Transverse colon (tissue), 4 donors: ENCODE data around the gene EPS8. TPM values are rescaled to one million over a fixed set of nuclear protein-coding genes. Genes with fewer than 3 reads are reported as not detected.
A peak's percentile ranks its signal among the peaks of the same experiment; 100 is the strongest.
"Not testable (repeated sequence)": the region's sequence is repeated elsewhere in the genome, so short reads cannot be mapped to it uniquely, and the experiment has no call there.

Experiments
- DNase-seq: peaks from one replicate; pipeline ENCODE4 v3.0.0-alpha.2; 2019
- H3K27ac ChIP-seq, 4 donors: fragments of 200-600 bp; sonication (generic); 2 replicates each; pipeline ENCODE4 v1.5.1; 2016 to 2018; ENCODE audit warnings: inconsistent platforms in 4 of 4
- H3K27me3 ChIP-seq: fragments of 200-600 bp; sonication (generic); 2 replicates; pipeline ENCODE4 v1.5.1; 2017; ENCODE audit warnings: inconsistent platforms
- H3K36me3 ChIP-seq, 4 donors: fragments of 200-600 bp; sonication (generic); 2 replicates each; pipeline ENCODE4 v1.5.1; 2017 to 2019; ENCODE audit warnings: inconsistent platforms in 4 of 4
- H3K4me1 ChIP-seq, 4 donors: fragments of 200-600 bp; sonication (generic); 2 replicates each; pipeline ENCODE4 v1.5.1; 2017 to 2020; ENCODE audit warnings: inconsistent platforms in 4 of 4
- H3K4me3 ChIP-seq, 4 donors: fragments of 200-600 bp; sonication (generic); 1 replicate in 1 of 4; 2 replicates in 3 of 4; pipeline versions ENCODE4 v1.5.1 to v1.6.1; 2017 to 2019; ENCODE audit warnings: inconsistent platforms in 4 of 4
- H3K9me3 ChIP-seq, 2 donors: fragments of 200-600 bp; sonication (generic); 2 replicates each; pipeline ENCODE4 v1.5.1; 2017 to 2019; ENCODE audit warnings: inconsistent platforms in 2 of 2
- EP300 ChIP-seq: sonication (generic); formaldehyde crosslinking; IDR thresholded peaks from one replicate; pipeline ENCODE4 v1.6.1; 2017; ENCODE audit warnings: antibody characterized with exemption, low read depth
- POLR2A ChIP-seq: fragments of 450-650 bp; IDR thresholded peaks from one replicate; pipeline ENCODE4 v1.6.1; 2016; ENCODE audit warnings: antibody characterized with exemption, mild to moderate bottlenecking, moderate library complexity
- POLR2AphosphoS5 ChIP-seq, 3 donors: sonication (generic); formaldehyde crosslinking; IDR thresholded peaks; one replicate each; pipeline ENCODE4 v1.6.1; 2016; ENCODE audit warnings: antibody characterized with exemption in 3 of 3
- WGBS, 2 donors: methylation state at CpG; one replicate each; pipeline ENCODE4 v1.1.5; 2018; ENCODE audit warnings: low coverage in 1 of 2; 5-methylcytosine and 5-hydroxymethylcytosine counted together
- in situ Hi-C, 4 donors: fragments of 200-750 bp; cut with MboI; loops; one replicate each; pipeline versions ENCODE4 v1.15.0 to v1.15.1; 2017; ENCODE audit warnings: low sequenced_read_pairs in 3 of 4, low pct_ligation_motif_present in 1 of 4, low pct_unique_long_range_greater_than_20kb in 1 of 4
- intact Hi-C: fragments of 100-400 bp; cut with DNase I; formaldehyde crosslinking; loops from one replicate; pipeline ENCODE4 v1.15.1; 2023; ENCODE audit warnings: low total_unique reads
- total RNA-seq, 4 donors: library from RNA; depleted of rRNA; stranded (reverse); fragments of >200 nt; gene quantifications; one replicate each; pipeline ENCODE4 v1.1.0, GENCODE V29; 2016
- TF ChIP-seq, protein P1 (sequence below), 5 experiments: fragments of 200-600 bp in 3 of 5; fragments of 450-650 bp in 2 of 5; sonication (generic) in 3 of 5; IDR thresholded peaks; 1 replicate in 2 of 5; 2 replicates in 3 of 5; pipeline ENCODE4 v1.5.1; 2016 to 2017; ENCODE audit warnings: antibody characterized with exemption in 5 of 5, inconsistent platforms in 3 of 5, mild to moderate bottlenecking in 2 of 5, moderate library complexity in 1 of 5

Gene EPS8
- total RNA-seq, 4 donors from 2014 or later = 55.1 to 180 (median 140) TPM

DNA sequence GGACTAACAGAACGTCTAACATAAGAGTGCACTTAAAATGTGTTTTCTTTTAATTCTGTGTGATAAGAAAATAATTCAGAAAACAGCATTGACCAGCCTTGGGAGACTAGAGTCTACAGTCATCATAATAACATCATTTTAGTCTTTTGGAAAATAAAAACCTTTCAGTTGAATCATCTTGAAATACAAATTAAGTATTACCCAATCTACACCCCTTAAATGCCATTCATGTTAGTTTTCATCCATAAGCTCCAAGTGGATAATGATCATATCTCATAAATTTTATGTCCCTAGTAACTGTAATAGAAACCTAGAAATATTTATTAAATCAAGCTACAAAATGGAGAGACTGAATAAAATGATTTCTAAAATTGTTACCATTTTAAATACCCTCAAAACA lies 32.4 kb downstream of the EPS8 start:
- Histone ChIP-seq H3K4me1 (peaks cover 0 to 10% (median 0%) of the 10 kb centered on the region in 4 donors), H3K4me3 (no peak overlapping the region), H3K27ac (no peak overlapping the region), H3K36me3 (no peaks in the 10 kb centered on the region), H3K27me3 (no peaks in the 10 kb centered on the region), H3K9me3 (no peaks in the 10 kb centered on the region)
- 51 to 56% methylated on average over 1 of the region's 1 CpG for WGBS, 2 donors
- TF ChIP-seq, protein P1, sequence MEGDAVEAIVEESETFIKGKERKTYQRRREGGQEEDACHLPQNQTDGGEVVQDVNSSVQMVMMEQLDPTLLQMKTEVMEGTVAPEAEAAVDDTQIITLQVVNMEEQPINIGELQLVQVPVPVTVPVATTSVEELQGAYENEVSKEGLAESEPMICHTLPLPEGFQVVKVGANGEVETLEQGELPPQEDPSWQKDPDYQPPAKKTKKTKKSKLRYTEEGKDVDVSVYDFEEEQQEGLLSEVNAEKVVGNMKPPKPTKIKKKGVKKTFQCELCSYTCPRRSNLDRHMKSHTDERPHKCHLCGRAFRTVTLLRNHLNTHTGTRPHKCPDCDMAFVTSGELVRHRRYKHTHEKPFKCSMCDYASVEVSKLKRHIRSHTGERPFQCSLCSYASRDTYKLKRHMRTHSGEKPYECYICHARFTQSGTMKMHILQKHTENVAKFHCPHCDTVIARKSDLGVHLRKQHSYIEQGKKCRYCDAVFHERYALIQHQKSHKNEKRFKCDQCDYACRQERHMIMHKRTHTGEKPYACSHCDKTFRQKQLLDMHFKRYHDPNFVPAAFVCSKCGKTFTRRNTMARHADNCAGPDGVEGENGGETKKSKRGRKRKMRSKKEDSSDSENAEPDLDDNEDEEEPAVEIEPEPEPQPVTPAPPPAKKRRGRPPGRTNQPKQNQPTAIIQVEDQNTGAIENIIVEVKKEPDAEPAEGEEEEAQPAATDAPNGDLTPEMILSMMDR (IDR thresholded peaks at IDR 0.05) = no peak
- TF ChIP-seq POLR2AphosphoS5 (IDR thresholded peaks at IDR 0.05) = no peak
- TF ChIP-seq EP300 = no peak
- no peak for TF ChIP-seq POLR2A
- intact Hi-C loops (no loop called here), in situ Hi-C loops (no loop called here)
- no peak for DNase-seq

DNA sequence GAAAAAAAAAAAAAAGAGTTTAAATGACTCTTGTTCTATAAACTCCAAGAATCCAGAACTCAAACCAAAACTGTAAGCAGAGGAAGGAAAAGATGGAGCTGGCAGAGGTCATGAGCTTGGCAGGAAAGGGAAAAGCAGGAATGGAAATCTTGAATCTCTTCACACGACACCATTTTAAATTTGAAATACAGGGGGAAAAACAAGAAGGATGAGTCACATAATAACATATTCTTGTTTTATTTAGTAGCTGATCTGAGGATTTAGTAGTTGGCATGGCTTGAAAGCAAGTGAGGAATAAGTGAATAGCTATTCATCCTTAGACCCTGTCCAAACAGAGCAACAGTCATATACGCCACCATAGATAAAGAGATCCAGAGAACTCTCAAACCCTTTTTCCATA lies 35.0 kb downstream of the EPS8 start:
- Histone ChIP-seq H3K4me1 (peaks cover 0 to 23% (median 4%) of the 10 kb centered on the region in 4 donors), H3K9me3 (no peaks in the 10 kb centered on the region), H3K36me3 (no peaks in the 10 kb centered on the region), H3K27ac (peak overlapping the region in 3 of 4 donors; percentile 28 to 32 (median 32)), H3K4me3 (no peak overlapping the region), H3K27me3 (no peaks in the 10 kb centered on the region)
- in situ Hi-C loops = no loop called here
- TF ChIP-seq, protein P1 (IDR thresholded peaks at IDR 0.05) = no peak
- TF ChIP-seq POLR2AphosphoS5 (IDR thresholded peaks at IDR 0.05) = no peak
- TF ChIP-seq EP300 = no peak
- no peak for TF ChIP-seq POLR2A
- intact Hi-C loops = no loop called here
- DNase-seq = no peak
- 64 to 82% methylated on average over 2 of the region's 2 CpGs for WGBS, 2 donors

DNA sequence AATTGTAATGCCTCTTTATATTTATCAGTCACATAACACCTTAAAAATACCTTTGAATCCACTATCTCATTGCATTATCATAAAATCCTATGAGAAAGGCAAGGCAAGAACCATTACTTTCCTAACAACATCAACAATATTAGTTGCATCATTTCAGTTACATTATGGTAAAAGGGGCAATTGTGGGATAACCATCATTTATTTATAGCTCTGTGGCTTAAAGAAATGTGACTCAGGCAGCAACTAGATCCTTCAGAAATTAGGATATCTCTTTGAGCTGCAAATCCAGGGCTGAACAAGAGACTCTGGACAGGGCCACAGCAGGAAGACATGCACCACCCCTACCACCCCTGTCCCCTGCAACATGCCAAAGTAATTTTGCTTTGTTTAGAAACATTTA lies 36.4 kb downstream of the EPS8 start:
- TF ChIP-seq POLR2AphosphoS5 (IDR thresholded peaks at IDR 0.05) = no peak
- in situ Hi-C loops = no loop called here
- intact Hi-C loops = no loop called here
- Histone ChIP-seq H3K27ac (no peak overlapping the region), H3K36me3 (no peaks in the 10 kb centered on the region), H3K9me3 (no peaks in the 10 kb centered on the region), H3K27me3 (no peaks in the 10 kb centered on the region), H3K4me1 (peaks cover 0 to 26% (median 4%) of the 10 kb centered on the region in 4 donors), H3K4me3 (no peak overlapping the region)
- DNase-seq = no peak

DNA sequence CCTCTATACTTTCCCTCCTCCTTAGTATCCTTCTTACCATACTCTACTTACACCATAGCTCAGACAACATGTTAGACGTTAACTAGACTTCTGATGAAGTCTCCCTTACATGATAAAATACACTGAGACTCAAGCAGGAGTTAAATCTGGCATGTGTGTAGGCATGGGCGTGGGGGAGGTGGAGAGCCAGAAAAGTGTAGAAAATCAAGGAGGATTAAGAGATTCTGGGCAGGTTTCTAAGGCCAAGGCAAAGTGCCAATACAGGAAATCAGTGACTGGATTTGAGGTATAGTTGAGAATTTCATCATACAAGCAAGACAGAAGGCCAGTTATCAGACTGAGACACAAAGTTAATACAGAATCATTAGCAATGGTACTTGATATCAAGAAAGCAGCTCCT lies 37.4 kb downstream of the EPS8 start:
- Histone ChIP-seq H3K27ac (no peak overlapping the region), H3K4me3 (no peak overlapping the region), H3K9me3 (no peaks in the 10 kb centered on the region), H3K4me1 (peaks cover 0 to 27% (median 4%) of the 10 kb centered on the region in 4 donors), H3K36me3 (no peaks in the 10 kb centered on the region), H3K27me3 (no peaks in the 10 kb centered on the region)
- no peak for DNase-seq
- in situ Hi-C loops = no loop called here
- WGBS, 2 donors = 78 to 82% methylated on average over 2 of the region's 2 CpGs
- intact Hi-C loops = no loop called here
- no peak for TF ChIP-seq EP300
- TF ChIP-seq POLR2AphosphoS5 (IDR thresholded peaks at IDR 0.05) = no peak
- TF ChIP-seq, protein P1 (IDR thresholded peaks at IDR 0.05) = no peak
- TF ChIP-seq POLR2A = no peak

DNA sequence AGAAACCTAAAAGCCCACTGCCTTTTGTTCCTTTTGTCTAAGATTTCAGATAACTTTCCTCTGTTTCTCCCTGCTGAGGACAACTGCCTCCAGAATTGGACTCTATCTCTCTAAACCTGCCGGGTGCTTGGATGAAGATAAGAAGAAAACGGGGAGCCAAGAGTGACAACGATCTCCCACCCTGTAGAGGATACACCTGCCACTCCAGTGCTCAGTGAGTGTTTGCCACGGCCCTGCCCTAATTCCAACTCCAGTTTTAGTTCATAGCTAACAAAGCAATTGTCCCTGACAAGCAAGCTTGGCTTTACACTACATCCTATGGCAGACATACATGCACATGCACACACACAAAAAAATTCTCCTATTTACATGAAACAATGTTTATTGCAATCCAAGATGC lies 39.3 kb downstream of the EPS8 start:
- intact Hi-C loops = no loop called here
- 34 to 48% methylated on average over 3 to 4 of the region's 4 CpGs for WGBS, 2 donors
- H3K27ac ChIP-seq = no peak overlapping the region

DNA sequence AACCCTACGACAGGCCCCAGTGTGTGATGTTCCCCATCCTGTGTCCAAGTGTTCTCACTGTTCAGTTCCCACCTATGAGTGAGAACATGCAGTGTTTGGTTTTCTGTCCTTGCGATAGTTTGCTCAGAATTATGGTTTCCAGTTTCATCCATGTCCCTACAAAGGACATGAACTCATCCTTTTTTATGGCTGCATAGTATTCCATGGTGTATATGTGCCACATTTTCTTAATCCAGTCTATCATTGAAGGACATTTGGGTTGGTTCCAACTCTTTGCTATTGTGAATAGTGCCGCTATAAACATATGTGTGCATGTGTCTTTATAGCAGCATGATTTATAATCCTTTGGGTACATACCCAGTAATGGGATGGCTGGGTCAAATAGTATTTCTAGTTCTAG lies 47.3 kb downstream of the EPS8 start:
- H3K9me3 ChIP-seq, H3K27me3 ChIP-seq, DNase-seq, H3K4me3 ChIP-seq, intact Hi-C loops, H3K27ac ChIP-seq, in situ Hi-C loops, H3K36me3 ChIP-seq: not testable (repeated sequence)
- peaks cover 4 to 27% (median 13%) of the 10 kb centered on the region in 4 donors for H3K4me1 ChIP-seq
- WGBS, 2 donors = 89 to 94% methylated on average over 3 of the region's 3 CpGs

More for the DNA sequence above, 39.3 kb downstream of the EPS8 start:
- TF ChIP-seq, protein P1 (IDR thresholded peaks at IDR 0.05) = no peak
- TF ChIP-seq EP300 (no peak), POLR2A (no peak), POLR2AphosphoS5 (IDR thresholded peaks at IDR 0.05) (no peak)
- in situ Hi-C loops = no loop called here
- H3K9me3 ChIP-seq = no peaks in the 10 kb centered on the region
- no peak for DNase-seq
- H3K4me3 ChIP-seq = no peak overlapping the region
- H3K4me1 ChIP-seq = peaks cover 0 to 27% (median 4%) of the 10 kb centered on the region in 4 donors
- H3K27me3 ChIP-seq = no peaks in the 10 kb centered on the region
- H3K36me3 ChIP-seq = no peaks in the 10 kb centered on the region
